ENCODE results near the gene NSFL1C. TPM values are rescaled to one million over a fixed set of nuclear protein-coding genes. Genes with fewer than 3 reads are reported as not detected.
"Not testable (repeated sequence)": the region's sequence is repeated elsewhere in the genome, so short reads cannot be mapped to it uniquely, and the experiment has no call there.

The NSFL1C gene
- polyA plus RNA-seq, 12 donors: 61.3 to 75.1 (median 66.6) TPM; not detected in 1

DNA sequence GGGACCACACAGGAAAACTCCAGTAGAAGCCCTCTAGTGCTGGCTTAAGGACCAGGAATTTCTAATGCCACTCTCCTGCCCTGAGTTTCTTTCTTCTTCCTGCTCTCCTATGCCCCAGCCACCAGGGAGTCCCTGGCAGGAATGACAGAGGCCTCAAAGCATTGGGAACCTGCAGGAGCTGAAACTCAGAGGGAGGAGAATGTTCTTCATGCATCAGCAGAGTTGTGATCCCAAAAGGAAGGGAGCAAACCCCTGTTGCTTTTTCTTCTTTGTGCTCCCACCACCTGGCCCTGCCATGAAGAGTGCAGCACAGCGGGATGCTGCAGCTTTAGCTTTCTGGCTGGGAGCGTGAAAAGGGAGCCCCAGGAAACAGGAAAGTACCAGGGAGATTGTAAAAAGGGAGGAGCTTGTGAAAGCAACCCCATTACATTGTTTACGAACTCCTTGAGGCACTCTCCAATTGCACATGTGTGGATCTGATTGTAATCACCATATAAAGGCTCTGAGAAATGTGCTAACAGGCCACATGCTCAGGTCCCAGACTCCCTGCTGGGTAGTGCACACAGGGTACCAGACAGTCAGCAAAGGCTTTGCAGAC is 39.1 kb downstream of the NSFL1C start:
- no peak for DNase-seq

DNA sequence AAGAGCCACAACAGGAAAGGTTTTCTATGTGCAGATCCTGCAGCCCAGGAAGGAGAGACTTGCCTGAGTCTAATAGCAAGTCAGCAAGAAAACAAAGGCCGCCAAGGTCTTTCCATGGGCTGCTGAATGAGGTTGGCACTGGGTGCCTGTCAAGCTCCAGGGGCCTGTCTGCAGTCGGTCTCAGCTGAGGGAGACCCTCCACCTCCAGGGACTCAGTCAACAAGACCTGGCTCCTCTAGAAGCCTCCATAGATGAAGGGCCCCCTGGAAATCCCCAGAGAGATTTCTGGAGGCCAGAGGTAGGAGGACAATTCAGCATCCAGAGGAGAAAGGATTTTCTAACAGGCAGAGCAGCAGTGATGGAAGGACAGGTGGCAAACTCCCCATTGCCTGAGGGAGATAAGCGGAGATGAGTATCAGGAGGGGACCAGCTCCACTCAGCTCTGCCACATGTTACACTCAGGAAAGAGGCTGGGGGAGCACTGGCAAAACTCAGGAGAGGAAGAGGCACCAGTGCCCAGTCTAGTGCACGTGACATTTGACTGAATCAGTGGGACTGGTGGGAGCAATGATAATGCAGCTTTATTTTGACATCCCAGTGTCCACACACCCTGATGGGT is 40.3 kb downstream of the NSFL1C start:
- no peak for DNase-seq

DNA sequence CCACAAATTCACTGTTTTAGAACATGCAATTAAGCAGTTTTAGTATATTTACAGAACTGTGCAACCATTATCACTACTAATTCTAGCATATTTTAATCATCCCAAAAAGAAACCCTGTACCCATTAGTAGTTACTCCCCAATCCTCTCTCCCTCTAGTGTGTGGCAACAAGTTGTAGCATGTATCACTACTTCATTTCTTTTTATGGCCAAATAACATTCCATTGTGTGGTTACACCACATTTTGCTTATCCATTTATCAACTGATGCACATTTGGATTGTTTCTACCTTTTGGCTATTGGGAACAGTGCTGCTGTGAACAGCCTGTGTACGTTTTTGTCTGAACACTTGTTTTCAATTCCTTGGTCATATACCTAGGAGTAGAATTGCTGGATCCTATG is 42.3 kb downstream of the NSFL1C start:
- no peak for DNase-seq

DNA sequence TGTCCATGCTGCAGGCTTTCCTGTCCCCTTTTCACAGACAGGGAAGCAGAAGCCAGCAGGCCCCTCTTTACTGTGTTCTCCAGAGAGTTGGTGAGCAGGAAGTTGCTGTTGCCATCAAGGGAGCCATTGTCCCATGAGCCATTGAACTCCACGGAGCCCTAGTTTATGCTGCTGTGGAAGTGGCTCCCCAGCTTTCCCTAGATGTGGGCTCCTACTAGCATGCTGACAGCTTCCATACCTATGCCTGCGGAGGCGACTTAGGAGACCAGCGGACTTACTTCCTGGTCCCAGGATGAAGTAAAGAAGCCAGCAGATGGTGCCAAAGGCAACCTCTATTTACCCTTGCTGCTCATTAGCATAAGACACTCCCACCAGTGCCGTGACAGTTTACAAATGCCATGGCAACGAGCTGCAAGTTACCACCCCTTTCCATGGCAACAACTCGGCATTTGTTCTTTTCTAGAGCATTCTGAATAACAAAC is 43.0 kb downstream of the NSFL1C start:
- no peak for DNase-seq

DNA sequence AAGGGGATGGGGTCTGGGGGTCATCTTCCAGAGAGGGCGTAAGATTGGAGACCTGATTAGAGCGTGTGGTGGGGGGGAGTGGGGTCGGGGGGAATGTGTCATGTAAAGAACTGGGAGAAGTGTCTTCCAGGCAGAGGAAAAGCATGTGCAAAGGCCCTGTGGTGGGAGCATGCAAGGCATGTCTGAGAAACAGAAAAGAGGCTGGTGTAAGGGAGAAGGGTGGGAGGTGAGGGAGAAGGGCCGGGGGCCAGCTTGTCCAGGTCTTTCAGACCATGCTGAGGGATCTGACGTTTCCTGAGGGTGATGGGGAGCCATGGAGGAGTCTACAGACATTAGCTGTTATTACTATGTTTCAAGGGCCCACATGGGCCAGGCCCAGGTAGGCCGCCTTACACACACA is 43.4 kb downstream of the NSFL1C start:
- no peak for DNase-seq

DNA sequence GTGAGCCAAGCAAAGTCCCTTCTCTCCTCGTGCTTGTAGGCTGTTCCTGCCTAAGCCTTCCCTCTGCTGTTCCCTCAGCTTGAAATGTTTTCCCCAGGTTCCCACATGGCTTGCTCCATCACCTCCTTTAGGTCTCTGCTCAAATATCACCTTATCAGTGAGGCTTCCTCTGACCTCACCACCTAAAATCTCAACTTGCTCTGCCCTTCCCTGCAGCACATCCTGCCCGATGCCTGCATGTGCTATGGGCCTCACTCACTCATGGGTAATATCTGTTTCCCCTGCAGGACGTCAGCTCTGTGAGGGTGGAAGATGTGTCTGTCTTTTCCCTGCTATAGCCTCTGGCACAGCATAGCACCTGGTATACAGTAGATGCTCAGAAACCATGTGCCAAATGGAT is 43.9 kb downstream of the NSFL1C start:
- DNase-seq: no peak

DNA sequence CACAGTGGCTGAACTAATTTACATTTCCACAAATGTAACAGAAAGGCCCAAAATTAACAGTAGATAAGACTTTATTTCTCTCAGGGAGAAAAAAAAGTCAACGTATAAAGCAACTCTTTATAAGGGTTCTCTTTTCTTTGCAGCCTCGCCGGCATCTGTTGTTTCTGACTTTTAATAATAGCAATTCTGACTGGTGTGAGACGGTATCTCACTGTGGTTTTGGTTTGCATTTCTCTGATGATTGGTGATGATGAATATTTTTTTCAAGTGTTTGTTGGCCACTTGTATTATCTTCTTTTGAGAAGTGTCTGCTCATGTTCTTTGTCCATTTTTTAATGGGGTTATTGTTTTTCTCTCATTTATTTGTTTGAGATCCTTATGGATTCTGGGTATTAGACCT is 46.6 kb downstream of the NSFL1C start:
- DNase-seq: no peak

DNA sequence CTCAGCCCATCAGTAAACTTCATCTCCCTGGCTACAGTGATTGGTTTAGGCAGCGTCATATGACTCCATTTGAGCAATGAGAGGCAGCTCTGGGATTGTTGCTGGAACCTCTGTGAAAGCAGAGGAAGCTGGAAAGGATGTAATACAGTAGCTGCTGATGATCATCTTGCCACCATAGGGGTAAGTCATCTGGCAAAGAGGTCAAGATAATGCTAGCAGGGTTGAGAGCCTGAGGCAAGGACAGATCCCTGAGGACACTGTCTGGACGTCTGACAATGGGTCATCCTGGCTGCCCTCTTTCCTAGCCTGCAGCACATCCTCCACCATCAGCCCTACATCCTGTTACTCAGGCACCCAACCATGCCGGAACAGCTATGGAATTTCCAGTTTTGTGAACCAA is 48.3 kb downstream of the NSFL1C start:
- DNase-seq: no peak

DNA sequence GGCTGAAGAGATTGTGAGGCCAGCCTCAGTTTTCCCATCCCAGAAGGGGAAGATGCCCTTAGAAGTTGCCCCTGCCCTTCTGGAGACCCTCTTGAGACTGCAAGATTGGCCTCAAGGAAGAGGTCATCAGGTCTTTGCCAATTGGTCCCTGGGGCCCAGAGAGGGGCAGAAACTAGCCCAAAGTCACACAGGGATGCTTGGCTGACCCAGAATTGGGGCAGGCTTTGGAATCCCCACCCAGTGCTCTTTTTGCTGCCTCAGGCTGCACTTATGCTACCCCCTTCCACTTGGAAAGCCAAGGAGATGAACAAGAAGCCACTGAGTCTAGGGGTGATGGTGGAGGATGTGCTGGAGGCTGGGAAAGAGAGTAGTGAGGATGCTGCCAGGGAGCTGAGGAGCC is 48.9 kb downstream of the NSFL1C start:
- DNase-seq: no peak

DNA sequence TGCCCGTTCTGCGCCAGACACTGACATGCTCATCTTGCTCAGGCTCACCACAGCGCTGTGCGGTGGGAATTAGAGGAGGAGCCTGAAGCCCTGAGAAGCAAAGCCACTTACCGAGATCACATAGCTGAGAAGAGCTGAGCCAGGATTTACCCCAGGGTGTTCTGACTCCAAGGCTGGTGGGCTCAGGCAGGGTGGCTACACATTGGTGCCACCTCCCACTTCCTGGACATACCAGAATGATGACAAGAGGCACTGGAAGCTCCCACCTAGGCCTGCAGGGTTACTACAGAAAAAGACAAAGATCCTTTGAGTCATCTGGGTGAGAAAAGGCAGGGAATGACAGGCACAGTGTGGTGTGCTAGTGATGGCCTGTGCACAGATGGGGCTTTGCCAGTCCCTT is 49.4 kb downstream of the NSFL1C start:
- DNase-seq: no peak

DNA sequence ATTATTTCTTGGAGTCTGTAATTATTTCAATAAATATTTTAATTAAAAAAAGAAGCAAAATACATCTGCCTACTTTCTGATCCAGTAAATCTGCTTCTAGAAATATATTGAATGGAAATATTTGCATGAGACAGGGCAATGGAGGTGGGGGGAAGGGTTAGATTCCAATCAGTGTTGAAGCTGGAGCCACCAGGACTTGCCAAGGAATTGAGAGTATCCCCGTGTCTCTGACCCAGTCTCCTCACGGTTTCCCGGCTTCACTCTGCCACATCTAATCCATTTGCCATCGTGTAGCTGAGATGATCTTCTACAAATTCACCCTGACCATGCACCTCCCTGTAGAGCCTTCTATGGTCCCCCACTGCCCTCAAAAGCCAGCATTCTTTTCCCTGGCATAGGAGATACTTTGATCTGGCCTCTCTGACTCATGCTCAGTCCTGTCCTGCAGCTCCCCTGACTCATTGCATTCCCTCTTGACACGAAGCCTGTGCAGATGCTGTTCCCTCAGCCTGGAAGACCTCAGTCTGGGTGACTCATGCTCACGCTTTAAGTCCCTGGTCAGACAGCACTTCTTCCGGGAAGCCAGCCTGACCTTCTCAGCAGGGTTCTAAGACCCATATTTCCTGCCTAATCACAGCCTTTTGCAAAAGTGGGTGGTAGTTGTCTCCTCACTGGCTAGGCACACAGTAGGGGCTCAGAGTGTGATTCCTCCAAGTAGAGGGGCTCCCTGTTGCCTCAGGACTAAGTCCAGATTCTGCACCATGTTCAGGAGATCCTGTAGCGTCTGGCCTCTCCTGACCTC is 50.8 kb downstream of the NSFL1C start:
- no peak for DNase-seq

DNA sequence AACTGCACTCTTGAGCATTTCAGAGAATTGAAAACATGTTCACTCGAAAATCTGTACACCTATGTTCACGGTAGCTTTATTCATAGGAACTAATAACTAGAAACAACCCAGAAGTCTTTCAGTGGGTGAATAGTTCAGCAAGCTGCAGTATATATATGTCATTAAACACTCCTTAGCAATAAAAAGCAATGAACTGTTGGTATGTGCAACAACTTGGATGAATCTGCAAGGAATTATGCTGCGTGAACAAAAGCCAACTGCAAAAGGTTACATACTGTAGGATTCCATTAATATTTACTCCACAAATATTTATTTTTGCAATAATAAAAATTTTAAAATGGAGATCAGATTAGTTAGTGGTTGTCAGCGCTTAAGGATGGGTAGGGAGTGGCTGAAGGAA is 51.7 kb downstream of the NSFL1C start:
- DNase-seq: no peak

DNA sequence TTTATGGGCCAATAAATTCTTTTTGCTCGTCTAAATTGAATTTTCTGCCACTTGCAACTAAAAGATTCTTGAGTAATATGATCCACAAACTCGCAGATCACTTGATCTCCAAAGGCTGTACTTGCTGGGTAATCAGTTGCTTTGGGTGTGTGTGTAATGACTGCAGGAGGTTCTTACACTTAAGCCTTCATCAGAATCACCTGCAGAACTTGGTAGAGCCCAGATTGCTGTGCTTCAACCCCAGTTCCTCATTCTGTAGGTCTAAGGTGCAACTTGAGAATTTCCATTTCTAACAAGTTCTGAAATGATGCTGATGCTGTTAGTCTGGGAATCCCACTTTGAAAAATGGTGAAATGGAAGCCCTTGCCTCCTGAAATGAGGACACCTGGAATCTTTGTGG is 60.8 kb downstream of the NSFL1C start:
- no peak for DNase-seq

DNA sequence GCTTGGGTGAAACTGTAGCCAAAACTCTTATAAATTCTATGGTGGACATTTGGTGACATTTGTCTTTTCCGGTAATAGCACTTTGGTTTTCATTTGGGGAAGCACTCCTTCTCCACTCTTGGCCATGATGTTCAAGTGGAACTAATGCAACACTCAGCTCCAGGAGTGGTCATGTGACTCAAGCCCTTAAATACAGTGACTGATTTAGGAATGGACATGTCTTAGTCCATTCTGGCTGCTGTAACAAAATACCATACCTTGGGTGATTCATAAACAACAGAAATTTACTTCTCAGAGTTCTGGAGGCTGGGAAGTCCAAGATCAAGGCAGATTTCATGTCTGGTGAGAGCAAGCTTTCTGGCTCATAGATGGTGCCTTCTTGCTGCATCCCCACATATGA is 63.0 kb downstream of the NSFL1C start:
- no peak for DNase-seq

DNA sequence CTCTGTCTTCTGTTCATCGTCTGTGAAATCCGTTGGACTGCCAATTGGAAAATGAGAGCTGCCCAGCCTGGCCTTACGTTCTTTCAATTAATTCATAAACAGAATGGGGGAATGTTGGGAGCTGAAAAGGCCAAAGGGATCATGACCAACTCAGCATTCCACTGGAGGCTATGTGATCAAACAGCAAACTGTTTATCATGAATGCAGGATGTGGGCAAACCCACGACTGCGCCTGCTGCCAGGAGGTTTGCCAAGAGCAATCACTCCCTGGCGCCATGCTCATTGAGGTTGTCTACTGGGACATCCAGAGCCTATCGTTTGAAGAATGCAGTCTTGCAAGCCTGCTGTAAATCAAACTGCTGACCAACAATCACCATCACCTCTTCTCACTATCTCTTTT is 64.5 kb downstream of the NSFL1C start:
- DNase-seq: no peak

DNA sequence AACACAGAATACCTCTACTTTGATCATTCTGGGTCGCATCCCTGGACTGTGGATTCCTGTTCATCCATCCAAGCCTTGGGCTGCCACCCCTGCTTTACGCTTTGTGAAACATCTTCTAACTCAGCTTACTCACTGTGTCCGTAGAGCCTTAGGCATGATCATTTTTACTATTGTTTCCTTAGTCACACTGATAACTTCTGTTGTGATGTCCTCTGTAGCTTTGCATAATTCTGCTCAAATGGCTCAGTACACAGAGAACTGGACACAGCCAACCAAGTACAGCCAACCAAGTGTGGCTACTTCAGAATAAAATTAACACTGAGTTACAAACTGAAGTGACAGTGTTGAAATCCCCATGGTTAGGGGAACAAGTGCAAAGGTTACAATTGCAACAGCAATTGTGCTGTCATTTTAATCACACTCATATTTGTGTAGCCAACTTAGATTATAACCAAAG is 65.2 kb downstream of the NSFL1C start:
- DNase-seq: no peak

DNA sequence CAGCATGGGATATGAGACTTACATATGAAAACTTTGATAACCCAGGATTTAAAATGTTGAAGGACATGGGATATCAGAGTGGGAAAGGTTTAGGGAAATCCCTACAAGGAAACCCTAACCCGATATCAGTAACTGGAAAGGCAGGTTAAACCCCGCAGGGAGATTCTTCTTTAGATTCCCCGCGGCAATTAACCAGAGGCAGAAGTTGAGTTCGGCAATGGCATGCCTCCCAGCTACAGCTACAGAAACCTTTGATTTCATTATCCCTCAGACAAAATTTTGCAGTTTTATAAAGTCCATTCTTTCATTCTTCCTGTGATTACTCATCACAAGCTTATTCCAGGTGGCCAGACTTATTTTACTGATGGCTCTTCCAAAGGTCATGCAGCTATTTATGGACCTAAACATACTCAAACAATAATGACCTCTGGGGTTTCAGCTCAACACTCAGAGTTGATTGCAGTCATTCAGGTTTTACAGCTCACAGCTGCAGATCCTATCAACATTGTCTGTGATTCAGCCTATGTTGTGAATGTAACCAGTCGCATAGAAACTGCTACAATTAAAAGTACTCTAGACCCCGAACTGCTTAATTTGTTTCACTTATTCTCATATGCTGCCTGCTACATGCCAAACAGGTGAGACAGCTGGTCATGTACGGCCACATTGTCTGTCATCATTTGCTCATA is 66.8 kb downstream of the NSFL1C start:
- DNase-seq: not testable (repeated sequence)

DNA sequence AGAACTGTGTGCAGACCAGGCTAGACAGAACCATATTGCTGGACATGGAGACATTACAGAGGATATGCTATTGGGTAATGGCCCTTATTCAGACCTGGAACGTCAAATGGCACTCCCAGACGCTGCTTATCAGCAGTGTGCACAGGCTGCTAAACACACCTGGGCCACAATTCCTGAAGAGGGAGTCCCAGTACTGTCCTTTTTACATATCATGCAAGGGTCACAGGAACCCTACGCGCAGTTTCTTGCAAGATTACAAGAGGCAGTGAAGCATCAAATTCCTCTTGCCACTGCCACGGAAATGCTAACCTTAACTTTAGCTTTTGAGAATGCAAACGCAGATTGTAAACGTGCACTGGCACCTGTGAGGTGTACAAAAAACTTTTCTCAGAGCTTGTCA is 68.5 kb downstream of the NSFL1C start:
- not testable (repeated sequence) for DNase-seq

DNA sequence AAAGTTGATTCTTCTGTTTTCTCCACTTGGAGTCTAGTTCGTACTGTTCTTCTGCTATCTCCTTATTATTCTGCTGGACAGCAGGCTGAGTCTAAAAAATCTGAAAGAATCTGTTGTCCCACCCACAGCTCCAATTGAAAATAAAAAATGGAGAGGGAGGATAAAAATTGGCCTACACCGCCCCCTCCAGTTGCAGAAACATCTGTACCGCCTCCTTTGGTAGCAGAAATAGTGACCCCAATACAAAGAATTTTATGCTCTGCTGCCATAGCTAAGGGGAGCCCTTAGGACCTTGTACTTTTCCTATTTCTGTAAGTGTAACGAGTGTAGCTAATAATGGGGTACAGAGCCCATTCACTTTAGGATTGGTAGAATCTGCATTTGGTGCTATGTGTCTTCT is 68.9 kb downstream of the NSFL1C start:
- no peak for DNase-seq

DNA sequence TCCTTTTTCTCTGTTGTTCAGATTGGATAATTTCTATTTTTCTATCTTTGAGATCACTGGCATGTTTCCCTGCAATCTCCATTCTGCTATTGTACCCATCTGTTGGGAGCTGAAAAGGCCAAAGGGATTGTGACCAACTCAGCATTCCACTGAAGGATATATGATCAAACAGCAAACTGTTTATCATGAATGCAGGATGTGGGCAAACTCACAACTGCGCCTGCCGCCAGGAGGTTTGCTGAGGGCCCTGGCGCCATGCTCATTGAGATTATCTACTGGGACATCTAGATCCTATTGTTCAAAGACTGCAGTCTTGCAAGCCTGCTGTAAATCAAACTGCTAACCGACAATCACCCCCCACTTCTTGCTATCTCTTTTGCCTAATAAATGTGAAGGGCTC is 69.9 kb downstream of the NSFL1C start:
- no peak for DNase-seq

DNA sequence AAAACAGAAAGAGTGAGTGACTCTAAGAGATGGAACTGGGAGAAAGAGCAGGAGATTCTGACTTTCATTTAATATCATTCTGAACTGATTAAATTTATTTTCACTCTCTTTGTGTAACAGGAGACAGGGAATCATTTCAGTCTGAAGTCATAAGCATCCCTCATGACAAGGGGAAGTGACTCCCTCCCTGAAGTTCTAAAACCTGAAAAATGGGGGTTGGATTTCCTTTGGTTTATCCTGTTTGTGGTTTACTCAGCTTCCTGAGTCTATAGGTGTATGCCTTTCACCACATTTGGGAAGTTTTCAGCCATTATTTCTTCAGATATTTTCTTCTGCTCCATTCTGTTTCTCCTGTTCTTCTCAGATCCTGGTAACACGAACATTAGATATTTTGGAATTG is 70.4 kb downstream of the NSFL1C start:
- no peak for DNase-seq

DNA sequence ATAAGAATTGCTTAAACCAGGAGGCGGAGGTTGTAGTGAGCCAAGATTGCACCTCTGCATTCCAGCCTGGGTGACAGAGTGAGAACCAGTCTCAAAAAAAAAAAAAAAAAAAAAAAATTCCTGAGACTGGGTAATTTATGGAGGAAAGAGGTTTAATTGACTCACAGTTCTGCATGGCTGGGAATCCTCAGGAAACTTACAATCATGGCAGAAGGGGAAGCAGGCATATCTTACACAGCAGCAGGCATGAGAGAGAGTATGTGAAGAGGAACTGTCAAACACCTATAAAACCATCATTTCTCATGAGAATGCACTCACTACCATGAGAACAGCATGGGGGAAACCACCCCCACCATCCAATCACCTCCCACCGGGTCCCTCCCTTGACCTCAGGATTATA is 72.0 kb downstream of the NSFL1C start:
- no peak for DNase-seq

DNA sequence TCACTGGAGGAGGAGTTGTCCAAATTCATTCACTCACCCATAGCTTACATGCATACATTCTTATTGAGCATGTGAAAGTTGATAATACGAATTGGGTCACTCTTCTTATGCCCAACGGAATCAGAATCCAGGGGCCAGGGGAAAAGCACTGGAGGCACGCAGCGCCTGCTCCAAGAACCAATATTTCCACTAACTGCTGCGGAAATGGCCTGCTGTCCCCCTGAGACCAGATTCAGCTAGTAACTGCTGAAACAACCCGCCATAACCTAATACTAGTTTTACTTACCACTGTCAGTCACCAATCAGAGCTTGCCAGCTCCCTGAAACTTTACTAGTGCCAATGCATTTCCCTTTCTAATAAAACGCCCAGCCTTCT is 73.2 kb downstream of the NSFL1C start:
- DNase-seq: no peak

Measured in muscle of arm (tissue), 12 donors.